C4-2B (cell line): Measurements from ENCODE around the gene FAHD1.

ENCODE experiments used
- H3K27ac ChIP-seq: fragments of 450-650 bp; 2 replicates; pipeline ENCODE4 v1.5.1; 2017
- ZFX ChIP-seq: fragments of 450-650 bp; IDR thresholded peaks from 2 replicates; pipeline ENCODE4 v1.6.1; 2017
- TF ChIP-seq, protein P1 (sequence below): fragments of 450-650 bp; conservative IDR thresholded peaks from 2 replicates; pipeline ENCODE4 v1.5.1; 2017; ENCODE audit warnings: mild to moderate bottlenecking

FAHD1 gene

DNA sequence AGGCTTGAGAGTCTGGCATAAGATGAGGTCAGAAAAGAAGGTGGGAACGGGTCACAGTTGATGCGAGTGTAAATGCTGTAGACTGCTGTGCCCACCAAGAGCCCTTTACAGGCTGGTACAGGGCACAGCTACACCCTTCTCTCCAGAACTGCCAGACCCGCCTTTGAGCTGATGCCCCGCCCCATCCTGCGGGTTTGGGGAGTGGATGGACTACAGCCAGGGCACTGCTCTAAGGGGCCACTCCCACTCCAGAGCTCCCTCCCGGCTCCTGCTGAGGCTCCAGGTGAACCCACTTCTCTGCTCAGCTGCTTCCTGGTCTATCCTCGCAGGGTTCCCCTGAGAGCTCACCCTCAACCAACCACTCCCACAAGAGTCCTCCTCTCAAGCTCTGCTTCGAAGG lies 32.6 kb downstream of the FAHD1 start:
- no peak overlapping the region for H3K27ac ChIP-seq
- no peak for TF ChIP-seq ZFX
- TF ChIP-seq, protein P1, sequence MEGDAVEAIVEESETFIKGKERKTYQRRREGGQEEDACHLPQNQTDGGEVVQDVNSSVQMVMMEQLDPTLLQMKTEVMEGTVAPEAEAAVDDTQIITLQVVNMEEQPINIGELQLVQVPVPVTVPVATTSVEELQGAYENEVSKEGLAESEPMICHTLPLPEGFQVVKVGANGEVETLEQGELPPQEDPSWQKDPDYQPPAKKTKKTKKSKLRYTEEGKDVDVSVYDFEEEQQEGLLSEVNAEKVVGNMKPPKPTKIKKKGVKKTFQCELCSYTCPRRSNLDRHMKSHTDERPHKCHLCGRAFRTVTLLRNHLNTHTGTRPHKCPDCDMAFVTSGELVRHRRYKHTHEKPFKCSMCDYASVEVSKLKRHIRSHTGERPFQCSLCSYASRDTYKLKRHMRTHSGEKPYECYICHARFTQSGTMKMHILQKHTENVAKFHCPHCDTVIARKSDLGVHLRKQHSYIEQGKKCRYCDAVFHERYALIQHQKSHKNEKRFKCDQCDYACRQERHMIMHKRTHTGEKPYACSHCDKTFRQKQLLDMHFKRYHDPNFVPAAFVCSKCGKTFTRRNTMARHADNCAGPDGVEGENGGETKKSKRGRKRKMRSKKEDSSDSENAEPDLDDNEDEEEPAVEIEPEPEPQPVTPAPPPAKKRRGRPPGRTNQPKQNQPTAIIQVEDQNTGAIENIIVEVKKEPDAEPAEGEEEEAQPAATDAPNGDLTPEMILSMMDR, result no peak

DNA sequence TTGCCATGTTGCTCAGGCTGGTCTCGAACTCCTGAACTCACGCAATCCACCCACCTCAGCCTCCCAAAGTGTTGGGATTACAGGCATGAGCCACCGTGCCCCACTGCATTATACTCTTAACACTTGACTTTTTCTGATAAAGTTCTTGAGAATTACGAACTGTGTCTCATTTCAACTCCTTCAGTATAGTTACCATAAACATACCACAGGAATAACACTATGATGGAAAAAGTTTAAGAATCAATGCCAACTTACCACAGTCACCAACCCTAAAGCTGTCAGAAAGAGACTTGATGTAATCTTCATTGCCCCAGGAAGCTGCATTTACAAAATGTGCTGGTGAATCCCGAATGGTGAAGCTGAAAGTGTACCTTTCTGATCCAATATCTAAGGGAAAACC lies 34.7 kb downstream of the FAHD1 start:
- TF ChIP-seq, protein P1, result no peak
- no peak for TF ChIP-seq ZFX
- no peak overlapping the region for H3K27ac ChIP-seq

DNA sequence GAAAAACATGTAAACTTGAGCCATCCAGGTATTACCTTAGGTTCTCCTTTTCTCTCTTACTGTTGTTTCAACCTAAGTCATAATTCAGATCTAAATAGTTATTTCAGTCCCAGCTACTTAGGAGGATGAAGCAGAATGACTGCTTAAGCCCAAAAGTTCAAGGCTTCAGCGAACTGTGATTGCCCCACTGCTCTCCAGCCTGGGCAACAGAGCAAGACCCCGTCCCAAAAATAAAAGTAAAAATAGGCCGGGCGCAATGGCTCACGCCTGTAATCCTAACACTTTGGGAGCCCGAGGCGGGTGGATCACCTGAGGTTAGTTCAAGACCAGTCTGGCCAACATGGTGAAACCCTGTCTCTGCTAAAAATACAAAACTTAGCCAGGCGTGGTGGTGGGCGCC lies 35.4 kb downstream of the FAHD1 start:
- TF ChIP-seq, protein P1, result no peak
- no peak for TF ChIP-seq ZFX
- no peak overlapping the region for H3K27ac ChIP-seq

DNA sequence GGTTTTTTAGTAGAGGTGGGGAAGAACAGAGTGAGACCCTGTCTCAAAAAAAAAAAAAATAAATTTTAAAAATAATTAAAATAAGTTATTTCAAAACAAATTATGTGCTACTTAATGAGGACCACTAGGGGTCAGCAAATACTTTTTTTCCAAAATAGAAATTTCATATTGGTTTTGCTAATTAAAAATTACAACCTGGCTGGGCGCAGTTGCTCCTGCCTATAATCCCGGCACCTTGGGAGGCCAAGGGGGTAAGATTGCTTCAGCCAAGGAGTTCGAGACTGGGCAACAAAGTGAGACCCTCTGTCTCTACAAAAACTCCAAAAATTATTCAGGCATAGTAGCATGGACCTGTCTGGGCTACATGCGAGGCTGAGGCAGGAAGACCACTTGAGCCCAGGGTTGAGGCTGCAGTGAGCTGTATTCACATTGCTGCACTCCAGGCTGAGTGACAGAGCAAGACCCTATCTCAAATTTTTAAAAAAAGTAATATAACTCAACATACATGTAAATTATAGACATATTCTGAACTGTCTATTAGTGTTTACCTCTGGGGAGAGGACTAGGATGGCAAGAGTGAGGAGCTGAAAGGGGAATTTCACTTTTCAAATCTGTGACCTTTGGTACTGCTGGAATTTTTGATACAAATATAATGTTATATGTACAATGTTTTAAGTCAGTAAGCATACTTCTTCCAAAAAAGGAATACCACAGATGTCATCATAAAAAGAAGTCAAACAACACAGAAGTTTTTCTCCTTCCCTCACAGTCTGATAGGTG lies 36.9 kb downstream of the FAHD1 start:
- no peak for TF ChIP-seq ZFX
- TF ChIP-seq, protein P1, result peak; percentile 83
- H3K27ac ChIP-seq, result no peak overlapping the region

- H3K27ac ChIP-seq, result no peak overlapping the region
- TF ChIP-seq, protein P1, result no peak
- no peak for TF ChIP-seq ZFX
Measured at GRCh38 chr16:1865902-1866690, 39.1 kb downstream of the FAHD1 start.

- TF ChIP-seq ZFX, result no peak
- TF ChIP-seq, protein P1, result no peak
- H3K27ac ChIP-seq, result no peak overlapping the region
Measured at GRCh38 chr16:1870365-1871082, 43.5 kb downstream of the FAHD1 start.
